SK-N-SH (cell line): ENCODE results near the gene CHSY1. TPM values are rescaled to one million over a fixed set of nuclear protein-coding genes. Genes with fewer than 3 reads are reported as not detected.

Experiments used
- CTCF ChIA-PET: fragments of 300-600, 350-600 bp; formaldehyde crosslinking; extraction: SDS; loops from one replicate; lab custom pipeline; 2021; lab: Yijun Ruan, JAX
- POLR2A ChIA-PET: fragments of 350-600 bp; sonication (Branson Sonifier 250); formaldehyde crosslinking; extraction: SDS; loops from one replicate; lab custom pipeline; 2020; ENCODE audit warnings: antibody characterized with exemption, inconsistent platforms; lab: Yijun Ruan, JAX
- DNase-seq: peaks from one replicate; pipeline ENCODE4 v3.0.0; 2012
- H2AFZ ChIP-seq: fragments of 200-600 bp; sonication (generic); 2 replicates; pipeline ENCODE4 v1.8.1; 2016; ENCODE audit warnings: antibody characterized with exemption, mild to moderate bottlenecking, low read depth
- H3F3A ChIP-seq: fragments of 200-600 bp; sonication (generic); replicated peaks from 2 replicates; pipeline ENCODE3; 2016; ENCODE audit warnings: antibody characterized with exemption, mild to moderate bottlenecking; ENCODE audit not compliant: insufficient read depth
- H3K27ac ChIP-seq, 2 experiments: fragments of 200-500 bp in 1 of 2; fragments of 200-600 bp in 1 of 2; sonication (Bioruptor generic) in 1 of 2; sonication (generic), shearing (Covaris generic) in 1 of 2; 2 replicates each; pipeline versions ENCODE4 v1.5.1 to v1.6.1; 2014 to 2016; ENCODE audit warnings: low read depth in 2 of 2, inconsistent platforms in 1 of 2, low read length in 1 of 2, mild to moderate bottlenecking in 1 of 2, mixed read lengths in 1 of 2
- H3K27me3 ChIP-seq: fragments of 200-600 bp; sonication (generic), shearing (Covaris generic); 2 replicates; pipeline ENCODE4 v1.6.1; 2016; ENCODE audit warnings: mixed run types; ENCODE audit not compliant: insufficient read depth
- H3K36me3 ChIP-seq, 2 experiments: fragments of 200-500 bp in 1 of 2; fragments of 200-600 bp in 1 of 2; sonication (Bioruptor generic) in 1 of 2; sonication (generic) in 1 of 2; replicated peaks in 1 of 2; 2 replicates each; pipeline versions ENCODE3 to v1.5.1; 2014 to 2016; ENCODE audit warnings: low read length in 1 of 2, mild to moderate bottlenecking in 1 of 2; ENCODE audit not compliant: insufficient read depth in 2 of 2, control insufficient read depth in 1 of 2
- H3K4me1 ChIP-seq, 2 experiments: fragments of 200-500 bp in 1 of 2; fragments of 200-600 bp in 1 of 2; sonication (Bioruptor generic) in 1 of 2; sonication (generic), shearing (Covaris generic) in 1 of 2; 2 replicates each; pipeline versions ENCODE4 v1.5.1 to v1.6.1; 2014 to 2016; ENCODE audit warnings: low read depth in 1 of 2, low read length in 1 of 2, mixed run types in 1 of 2; ENCODE audit not compliant: insufficient read depth in 2 of 2, control insufficient read depth in 1 of 2
- H3K4me2 ChIP-seq: fragments of 200-600 bp; sonication (generic), shearing (Covaris generic); 2 replicates; pipeline ENCODE4 v1.6.1; 2017; ENCODE audit warnings: mixed run types
- H3K4me3 ChIP-seq, 2 experiments: fragments of 200-500 bp in 1 of 2; fragments of 200-600 bp in 1 of 2; sonication (Bioruptor generic) in 1 of 2; sonication (generic), shearing (Covaris generic) in 1 of 2; 2 replicates each; pipeline versions ENCODE4 v1.5.1 to v1.8.1; 2014 to 2016; ENCODE audit warnings: low read depth in 2 of 2, inconsistent platforms in 1 of 2, low read length in 1 of 2, mild to moderate bottlenecking in 1 of 2, mixed read lengths in 1 of 2, moderate library complexity in 1 of 2
- H3K79me2 ChIP-seq: fragments of 200-600 bp; sonication (generic); 2 replicates; pipeline ENCODE4 v1.8.1; 2017; ENCODE audit warnings: mild to moderate bottlenecking; ENCODE audit not compliant: insufficient read depth
- H3K9ac ChIP-seq: fragments of 200-600 bp; sonication (generic); 2 replicates; pipeline ENCODE4 v1.6.1; 2017; ENCODE audit warnings: mixed run types
- H3K9me2 ChIP-seq: fragments of 200-600 bp; sonication (generic); 2 replicates; pipeline ENCODE4 v1.6.1; 2017; ENCODE audit warnings: mixed run types
- H3K9me3 ChIP-seq: fragments of 200-600 bp; sonication (generic); 2 replicates; pipeline ENCODE4 v1.6.1; 2017; ENCODE audit warnings: mixed run types, mild to moderate bottlenecking, moderate library complexity
- H4K20me1 ChIP-seq: fragments of 200-600 bp; sonication (generic); 2 replicates; pipeline ENCODE4 v1.6.1; 2017; ENCODE audit warnings: mild to moderate bottlenecking, mixed run types; ENCODE audit not compliant: insufficient read depth
- ELF1 ChIP-seq: IDR thresholded peaks from 2 replicates; pipeline ENCODE4 v1.4.0; 2012
- FOSL2 ChIP-seq: IDR thresholded peaks from 2 replicates; pipeline ENCODE4 v1.4.0; 2012; ENCODE audit warnings: low read depth, mild to moderate bottlenecking, moderate library complexity, borderline replicate concordance
- FOXJ3 ChIP-seq: sonication (generic); formaldehyde crosslinking; IDR thresholded peaks from 2 replicates; pipeline ENCODE4 v1.5.1; 2020; ENCODE audit warnings: mild to moderate bottlenecking, missing genetic modification reagents
- GABPA ChIP-seq: IDR thresholded peaks from 2 replicates; pipeline ENCODE4 v1.4.0; 2012; ENCODE audit warnings: low read depth, mild to moderate bottlenecking
- GATA2 ChIP-seq: sonication (generic); formaldehyde crosslinking; IDR thresholded peaks from 2 replicates; pipeline ENCODE4 v1.5.0; 2020; ENCODE audit warnings: mild to moderate bottlenecking, missing genetic modification reagents
- JUND ChIP-seq: IDR thresholded peaks from 2 replicates; pipeline ENCODE4 v1.4.0; 2012
- NFIC ChIP-seq: IDR thresholded peaks from 2 replicates; pipeline ENCODE4 v1.4.0; 2012; ENCODE audit warnings: borderline replicate concordance
- NRF1 ChIP-seq: IDR thresholded peaks from 2 replicates; pipeline ENCODE4 v1.6.1; 2012; ENCODE audit warnings: low read depth, mild to moderate bottlenecking, low read length
- PBX3 ChIP-seq: IDR thresholded peaks from 2 replicates; pipeline ENCODE4; 2012
- POLR2AphosphoS5 ChIP-seq: IDR thresholded peaks from 2 replicates; pipeline ENCODE4 v1.6.1; 2012; ENCODE audit warnings: low read depth, low read length
- REST ChIP-seq: IDR thresholded peaks from 2 replicates; pipeline ENCODE4 v1.6.1; 2012; ENCODE audit warnings: mild to moderate bottlenecking, low read depth, low read length, moderate library complexity
- RXRA ChIP-seq: IDR thresholded peaks from 2 replicates; pipeline ENCODE4 v1.4.0; 2012; ENCODE audit warnings: low read depth, mild to moderate bottlenecking, borderline replicate concordance
- SIN3A ChIP-seq: IDR thresholded peaks from 2 replicates; pipeline ENCODE4 v1.6.1; 2012; ENCODE audit warnings: low read depth, mild to moderate bottlenecking, low read length, moderate library complexity, borderline replicate concordance
- TCF12 ChIP-seq: IDR thresholded peaks from 2 replicates; pipeline ENCODE4 v1.4.0; 2012
- ZBTB33 ChIP-seq: IDR thresholded peaks from 2 replicates; pipeline ENCODE4 v1.4.0; 2012; ENCODE audit warnings: low read depth, borderline replicate concordance
- WGBS: methylation state at CpG from one replicate; pipeline ENCODE4 v1.1.6; 2017; ENCODE audit warnings: low lambda C conversion rate; 5-methylcytosine and 5-hydroxymethylcytosine counted together
- polyA plus RNA-seq, 3 experiments: library from polyadenylated mRNA; depleted of rRNA; stranded (reverse); fragments of >200 nt; gene quantifications; 2 replicates each; pipeline ENCODE4 v1.2.3, GENCODE V29; 2012

CHSY1 gene
- polyA plus RNA-seq, 1 of the 3 experiments (the other 2 are of a cell fraction), result 15.7 TPM

GRCh38 chr15:101251830-101252820 is at the start of gene CHSY1 (continued):
- TF ChIP-seq REST (peak; percentile 48; the same call in 1 of the 2 replicates), TCF12 (no peak), NRF1 (no peak; the same call in 1 of the 2 replicates), NFIC (no peak), ELF1 (no peak), ZBTB33 (no peak)

- Histone ChIP-seq H3K9me2 (no peaks in the 10 kb centered on the region), H3K9ac (peak overlapping the region; percentile 86; the same call in 1 of the 2 replicates), H3K36me3 (peaks cover 5 to 11% of the 10 kb centered on the region in 2 experiments), H3K79me2 (peaks cover 35% of the 10 kb centered on the region), H4K20me1 (peaks cover 19% of the 10 kb centered on the region), H2AFZ (peak overlapping the region; percentile 95; the same call in 1 of the 2 replicates), H3K4me3 (peak overlapping the region; percentile 82 to 98; a peak in 3 of 4 replicates), H3F3A (peaks cover 19% of the 10 kb centered on the region), H3K4me2 (peak overlapping the region; percentile 83), H3K9me3 (no peaks in the 10 kb centered on the region), H3K27ac (peak overlapping the region in 1 of 2 experiments; percentile 87; a peak in 2 of 4 replicates), H3K4me1 (peaks cover 8 to 12% of the 10 kb centered on the region in 2 experiments; a peak in 2 of 4 replicates), H3K27me3 (no peaks in the 10 kb centered on the region)
- 79% methylated on average over 9 of the region's 9 CpGs for WGBS
- CTCF ChIA-PET, result interaction anchor here (0.9 to 11.2 kb wide), 4 partner anchors 19 to 359 kb away, joined by 3 to 139 read pairs (median 5); no protein-coding TSS in a partner anchor
- POLR2A ChIA-PET, result interaction anchor here (1.1 kb wide), 1 partner anchor 345 kb away, joined by 3 read pairs; no protein-coding TSS in a partner anchor
- DNase-seq, result no peak
- TF ChIP-seq ELF1 (no peak), SIN3A (no peak), JUND (no peak), NRF1 (no peak), PBX3 (no peak), FOSL2 (no peak), POLR2AphosphoS5 (no peak), FOXJ3 (CRISPR knock-in tag) (no peak), GABPA (no peak), GATA2 (CRISPR knock-in tag) (no peak), RXRA (no peak)
Observed at GRCh38 chr15:101296418-101297405, 44.9 kb upstream of the CHSY1 start.
